Activated CD4-positive, CD25-positive, alpha-beta regulatory T cell treated with anti-CD3 and anti-CD28 coated beads, Interleukin-2, amount 50 U/mL, for 24 hours (primary cell): Measurements from ENCODE around the gene MICALL2.

ENCODE experiments used
- ATAC-seq, 2 donors: fragments of 150-1000 bp; cut with Tn5 transposase; one replicate each; pipeline ENCODE4 v1.10.0; 2021; ENCODE audit warnings: mild to moderate bottlenecking in 1 of 2, moderate library complexity in 1 of 2

Gene MICALL2

DNA sequence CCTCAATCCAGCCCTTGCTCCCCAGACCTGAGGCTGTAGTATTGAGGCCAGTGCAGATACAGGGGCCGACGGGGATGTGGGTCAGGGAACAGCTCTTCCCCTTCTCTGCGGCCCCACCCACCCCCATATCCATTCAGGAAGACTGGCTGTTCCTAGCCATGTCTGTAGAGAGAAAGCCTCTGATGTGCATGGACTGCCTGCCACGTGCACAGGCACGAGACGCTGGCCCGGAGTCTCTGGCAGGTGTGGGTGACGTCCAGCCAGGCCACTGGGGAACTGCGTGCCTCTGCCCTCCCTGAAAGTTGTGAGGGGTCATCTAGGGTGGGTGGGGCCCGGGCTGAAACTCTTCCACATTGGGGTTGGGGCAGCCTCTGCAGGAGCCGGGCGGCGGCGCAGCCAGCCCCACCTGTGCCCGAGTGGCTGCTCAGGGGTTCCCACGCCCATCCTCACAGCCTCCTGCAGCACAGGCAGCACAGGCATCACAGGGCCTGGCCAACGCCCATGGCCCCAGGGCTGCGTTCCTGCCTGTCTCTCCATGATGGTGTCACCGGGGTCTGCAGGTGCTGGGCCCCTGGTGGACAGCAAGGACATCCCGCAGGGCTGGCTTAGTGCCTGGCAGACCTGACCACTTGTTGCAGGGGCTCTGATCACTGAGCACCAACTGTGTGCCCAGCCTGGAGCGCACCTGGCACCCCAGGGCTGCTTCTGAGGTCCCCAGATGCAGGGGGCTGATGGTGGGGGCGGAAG, 27.5 kb downstream of the MICALL2 start:
- no peak for ATAC-seq

DNA sequence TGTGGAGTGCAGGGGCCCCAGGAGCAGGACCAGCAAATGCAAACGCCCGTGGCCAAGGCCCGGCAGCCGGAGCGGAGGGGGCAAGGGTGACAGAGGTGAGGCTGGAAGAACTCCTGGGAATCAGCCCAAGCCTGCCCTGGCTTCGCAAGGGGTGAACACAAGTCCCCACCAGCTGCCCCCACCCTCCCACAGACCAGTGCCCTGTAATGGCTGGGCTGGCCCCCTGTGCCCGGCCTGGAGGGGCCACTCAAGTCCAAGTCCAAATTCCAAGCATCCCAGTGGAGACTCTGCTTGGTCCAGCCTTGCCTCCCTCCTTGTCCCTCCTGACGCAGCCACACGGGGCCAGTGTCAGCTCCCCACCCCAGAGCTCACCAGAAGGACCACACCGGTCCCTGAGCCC, 28.0 kb downstream of the MICALL2 start:
- ATAC-seq = no peak

DNA sequence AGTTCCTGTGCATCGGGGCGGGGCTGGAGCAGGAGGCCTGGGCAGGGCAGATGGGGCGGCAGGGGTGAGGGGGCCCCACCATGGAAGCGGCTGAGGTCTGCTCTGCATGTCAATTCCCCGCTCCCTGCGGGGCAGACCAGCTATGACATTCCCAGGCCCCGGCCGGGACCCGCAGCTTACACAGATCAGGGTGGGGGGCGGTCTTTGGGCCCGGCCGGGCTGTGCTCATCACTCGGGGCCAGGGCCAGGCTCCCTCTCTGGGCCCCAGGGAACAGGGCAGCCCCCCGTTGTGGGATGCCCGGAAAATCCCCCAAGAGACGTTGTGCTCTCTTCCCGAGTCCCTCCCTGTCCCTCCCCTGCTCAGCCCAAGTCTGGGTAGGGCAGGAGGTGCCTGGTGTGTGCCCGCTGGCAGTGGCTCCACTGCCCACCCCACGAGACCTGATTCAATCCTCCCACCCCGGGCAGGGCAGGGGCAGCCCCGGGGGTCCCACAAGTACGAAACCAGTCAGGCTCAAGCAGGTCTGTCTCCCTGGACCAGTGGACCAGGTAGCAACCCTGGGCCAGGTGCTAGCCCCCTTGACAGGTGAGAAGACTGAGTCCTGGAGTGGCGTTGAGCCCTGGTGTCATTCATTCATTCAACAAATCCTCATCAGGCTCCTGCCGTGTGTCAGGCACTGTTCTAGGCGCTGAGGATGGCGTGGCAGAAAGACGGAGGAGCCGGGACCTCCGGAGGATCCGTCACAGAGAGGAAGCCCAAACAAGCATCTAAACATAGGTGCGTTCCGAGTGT, 29.0 kb downstream of the MICALL2 start:
- no peak for ATAC-seq

DNA sequence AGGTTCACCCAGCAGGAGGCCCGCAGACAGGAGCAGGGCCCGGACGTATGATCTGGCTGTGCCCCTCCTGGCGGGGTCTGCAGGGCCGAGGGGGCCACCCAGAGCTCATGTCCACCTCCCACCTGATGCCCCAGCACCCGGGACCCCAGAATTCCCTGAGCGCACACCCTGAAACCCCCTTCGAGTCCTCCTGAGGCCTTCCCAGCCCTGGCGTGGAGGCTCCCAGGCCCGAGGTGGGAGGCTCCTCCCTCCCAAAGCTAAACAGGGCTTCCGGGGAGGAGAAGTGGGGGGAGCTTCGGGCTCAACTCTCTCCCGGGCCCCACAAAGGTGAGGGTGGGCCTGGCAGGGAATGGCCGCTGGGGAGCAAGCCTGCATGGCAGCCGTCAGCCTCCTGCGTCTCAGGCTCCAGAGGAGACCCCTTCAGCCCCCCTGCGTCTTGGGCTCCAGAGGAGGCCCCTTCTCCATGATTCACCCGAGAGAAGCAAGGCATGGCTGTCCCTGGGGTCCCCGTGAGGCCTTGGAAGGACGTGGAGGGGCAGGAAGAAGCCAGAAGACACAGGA, 30.2 kb downstream of the MICALL2 start:
- no peak for ATAC-seq

DNA sequence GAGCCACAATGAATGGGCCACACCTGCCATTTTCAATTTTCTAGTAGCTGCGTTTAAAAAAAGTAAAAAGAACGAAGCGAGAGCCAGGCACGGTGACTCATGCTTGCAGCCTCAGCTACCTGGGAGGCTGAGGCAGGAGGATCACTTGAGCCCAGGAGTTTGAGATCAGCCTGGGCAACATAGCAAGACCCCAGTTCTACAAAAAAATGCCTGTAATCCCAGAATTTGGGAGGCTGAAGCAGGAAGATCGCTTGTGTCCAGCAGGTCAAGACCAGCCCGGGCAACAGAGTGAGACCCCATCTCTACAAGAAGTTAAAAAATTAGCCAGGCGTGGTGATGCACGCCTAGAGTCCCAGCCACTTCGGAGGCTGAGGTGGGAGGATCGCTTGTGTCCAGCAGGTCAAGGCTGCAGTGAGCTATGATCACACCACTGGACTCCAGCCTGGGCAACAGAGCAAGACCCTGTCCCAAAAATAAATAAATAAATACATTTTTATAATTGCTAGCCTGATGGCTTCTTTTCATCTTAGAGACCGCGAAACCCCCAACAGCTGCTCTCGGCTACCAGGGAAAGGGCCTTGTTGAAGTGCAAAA, 32.1 kb downstream of the MICALL2 start:
- no peak for ATAC-seq

DNA sequence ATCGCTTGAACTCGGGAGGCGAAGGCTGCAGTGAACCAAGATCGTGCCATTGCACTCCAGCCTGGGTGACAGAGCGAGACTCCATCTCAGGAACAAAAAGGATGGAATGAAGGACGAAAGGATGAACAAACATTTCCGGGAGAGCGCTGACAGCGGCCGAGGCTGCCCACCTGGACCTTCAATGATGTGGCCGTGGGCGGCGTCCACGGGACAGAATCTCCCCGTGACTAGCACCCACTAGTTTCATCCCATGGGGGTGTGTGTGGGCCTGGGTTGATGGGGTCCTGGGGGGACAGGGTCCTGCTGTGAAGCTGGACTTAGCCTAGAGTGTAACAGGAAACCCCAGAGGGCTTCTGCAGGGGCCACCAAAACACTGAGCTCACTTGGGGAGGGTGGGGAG, 32.8 kb downstream of the MICALL2 start:
- ATAC-seq = no peak

DNA sequence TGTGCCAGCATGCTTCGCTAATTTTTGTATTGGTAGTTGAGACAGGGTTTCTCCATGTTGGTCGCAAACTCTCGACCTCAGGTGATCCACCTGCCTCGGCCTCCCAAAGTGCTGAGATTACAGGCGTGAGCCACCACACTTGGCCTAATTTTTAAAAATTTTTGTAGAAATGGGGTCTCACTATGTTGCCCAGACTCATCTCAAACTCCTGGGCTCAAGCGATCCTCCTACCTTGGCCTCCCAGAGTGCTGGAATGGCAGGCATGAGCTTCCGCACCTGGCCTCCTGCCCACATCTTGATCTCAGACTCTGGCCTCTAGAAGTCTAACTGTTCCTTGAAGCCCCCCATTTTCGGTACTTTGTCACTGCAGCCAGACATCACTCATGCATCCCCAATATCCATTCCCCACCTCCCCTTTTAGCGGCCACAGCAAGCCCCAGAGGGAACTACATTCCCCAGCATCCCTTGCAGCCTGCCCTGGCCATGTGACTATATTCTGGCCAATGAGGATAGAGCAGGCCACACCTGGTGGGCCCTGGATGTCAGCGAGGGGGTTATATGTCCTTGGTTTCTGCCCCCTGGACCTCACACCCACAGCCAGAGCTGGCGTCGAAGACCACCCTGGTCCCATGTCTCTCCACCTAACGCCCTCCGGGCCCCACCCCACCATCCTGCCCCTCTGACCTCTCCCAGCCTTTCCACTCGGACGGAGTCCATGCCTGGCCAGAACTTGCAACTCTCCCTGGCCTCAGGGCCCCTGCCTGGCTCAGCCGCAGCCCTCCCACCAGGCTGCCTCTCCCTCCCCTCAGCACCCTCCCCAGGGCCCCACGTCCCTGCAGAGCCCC, 33.8 kb downstream of the MICALL2 start:
- no peak for ATAC-seq

DNA sequence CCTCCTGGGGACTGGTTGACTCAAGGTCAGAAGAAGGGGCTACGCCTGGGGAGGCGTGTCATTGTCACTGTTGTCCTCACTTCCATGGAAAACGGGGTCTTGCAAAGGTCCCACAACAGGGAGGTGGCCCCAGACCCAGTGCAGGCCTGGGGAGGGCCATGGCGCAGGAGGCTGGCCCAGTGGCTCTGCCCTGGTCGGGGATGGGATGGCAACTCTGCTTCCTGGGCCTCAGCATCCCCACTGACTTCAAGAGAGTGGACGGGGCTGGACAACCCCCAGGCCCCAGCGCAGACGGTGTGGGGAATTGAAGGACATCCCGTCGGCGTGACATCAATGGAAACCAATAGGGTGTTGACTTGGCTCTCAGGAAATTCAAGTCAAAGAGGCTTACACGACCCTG, 35.2 kb downstream of the MICALL2 start:
- ATAC-seq = no peak

DNA sequence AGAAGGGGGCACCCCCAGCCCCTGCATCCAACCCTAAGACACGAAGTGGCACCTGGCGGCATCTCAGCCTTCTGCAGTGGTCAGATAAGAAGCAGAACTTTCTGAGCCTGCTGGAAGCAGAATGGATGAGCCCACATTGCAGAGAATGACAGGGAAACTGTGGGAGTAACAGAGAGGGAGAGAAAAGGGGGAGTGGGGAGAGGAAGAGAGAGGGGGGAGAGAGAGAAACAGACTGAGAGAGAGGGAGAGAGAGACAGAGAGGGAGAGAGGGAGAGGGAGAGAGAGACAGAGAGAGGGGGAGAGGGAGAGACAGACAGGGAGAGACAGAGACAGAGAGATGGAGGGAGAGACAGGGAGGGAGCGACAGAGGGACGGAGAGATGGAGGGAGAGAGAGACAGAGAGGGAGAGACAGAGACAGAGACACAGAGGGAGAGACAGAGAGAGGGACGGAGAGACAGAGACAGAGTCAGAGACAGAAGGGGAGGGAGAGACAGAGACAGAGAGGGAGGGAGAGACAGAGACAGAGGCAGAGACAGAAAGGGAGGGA, 35.9 kb downstream of the MICALL2 start:
- no peak for ATAC-seq

DNA sequence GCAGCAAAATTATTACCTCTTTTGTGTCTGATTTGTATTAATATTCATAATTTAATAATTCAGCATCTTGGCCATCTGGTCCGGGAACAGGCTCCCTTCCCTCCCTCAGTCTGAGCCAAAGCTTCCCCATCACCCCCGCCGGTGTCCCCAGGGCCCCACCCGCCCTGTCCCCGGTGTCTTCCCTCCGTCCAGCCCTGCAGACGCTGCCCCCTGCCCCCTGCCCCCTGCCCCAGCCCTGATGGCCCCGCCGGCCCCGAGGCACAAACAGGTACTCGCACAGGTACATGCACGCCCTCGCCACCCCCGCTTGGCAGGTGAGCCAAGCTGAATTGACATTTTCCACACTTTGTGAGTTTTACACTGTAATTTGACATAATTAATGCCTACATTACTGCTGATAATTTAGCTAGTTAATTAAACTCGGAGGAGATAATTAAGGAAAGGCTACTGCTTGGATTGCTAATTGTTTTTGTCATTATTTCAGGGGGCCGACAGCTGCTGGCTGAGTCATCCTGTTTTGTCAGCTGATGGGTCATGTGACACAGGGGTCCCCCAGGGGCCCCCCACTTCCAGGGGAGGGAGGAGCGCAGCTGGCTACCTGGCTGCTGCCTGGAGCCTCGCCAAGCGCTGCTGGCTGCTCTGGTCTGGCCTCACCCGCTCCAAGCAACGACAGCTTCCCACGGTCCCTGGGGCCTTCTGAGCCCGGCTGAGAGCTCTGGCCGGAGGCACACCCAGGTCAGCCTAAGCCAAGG, 36.6 kb downstream of the MICALL2 start:
- no peak for ATAC-seq

DNA sequence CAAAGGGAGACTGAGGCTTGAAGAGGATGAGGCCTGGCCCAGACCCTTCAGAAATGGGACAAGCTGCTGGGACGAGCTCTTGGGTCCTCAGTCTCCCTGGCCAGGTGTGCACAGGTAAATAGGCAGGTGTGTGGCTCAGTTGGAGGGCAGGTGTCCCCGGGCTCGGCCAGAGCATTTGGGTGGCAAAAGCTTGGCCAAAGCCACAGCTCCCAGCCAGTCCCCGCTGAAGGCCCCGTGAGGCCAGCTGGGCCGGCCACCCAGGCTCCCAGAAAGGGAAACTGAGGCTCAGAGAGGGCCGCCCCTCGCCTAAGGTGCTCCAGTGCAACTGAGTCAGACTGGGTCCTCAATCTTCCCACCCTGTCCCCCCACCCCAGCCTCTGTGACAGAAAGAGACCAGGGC, 37.3 kb downstream of the MICALL2 start:
- no peak for ATAC-seq

DNA sequence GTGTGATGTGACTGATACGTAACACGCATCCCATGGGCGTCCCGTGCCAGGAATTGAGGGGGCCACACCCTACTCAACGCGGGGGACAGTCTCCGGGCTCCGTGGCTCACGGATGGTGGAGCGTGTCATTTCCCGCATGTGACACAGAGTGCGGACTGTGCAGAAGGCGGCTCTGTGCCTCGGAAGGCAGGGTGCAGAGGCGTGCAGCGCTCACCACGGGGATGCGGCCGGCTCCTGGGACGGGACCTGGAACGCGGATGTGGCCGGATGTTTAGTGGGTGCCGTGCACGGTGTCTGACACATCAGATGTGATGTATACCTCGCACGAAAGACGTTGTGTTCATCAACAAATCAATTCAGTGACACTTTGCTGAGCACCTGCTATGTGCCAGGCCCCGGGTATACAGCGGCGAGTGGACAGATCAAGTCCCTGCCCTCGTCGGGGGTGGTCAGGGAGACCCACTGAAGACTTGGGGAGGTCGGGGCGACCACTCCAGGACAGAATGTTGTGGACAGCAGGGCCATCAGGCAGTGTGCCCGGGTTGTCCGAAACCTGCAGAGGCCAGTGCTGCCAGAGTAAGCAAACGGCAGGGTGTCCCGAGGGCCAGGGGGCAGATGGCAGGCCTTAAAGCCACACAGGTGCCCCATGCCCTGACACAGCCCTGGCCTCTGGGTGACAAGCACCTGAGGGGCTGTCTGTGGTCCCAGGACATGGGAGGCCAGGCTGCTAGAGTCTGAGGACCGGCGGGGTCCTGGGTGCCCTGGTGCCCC, 38.1 kb downstream of the MICALL2 start:
- ATAC-seq = no peak

DNA sequence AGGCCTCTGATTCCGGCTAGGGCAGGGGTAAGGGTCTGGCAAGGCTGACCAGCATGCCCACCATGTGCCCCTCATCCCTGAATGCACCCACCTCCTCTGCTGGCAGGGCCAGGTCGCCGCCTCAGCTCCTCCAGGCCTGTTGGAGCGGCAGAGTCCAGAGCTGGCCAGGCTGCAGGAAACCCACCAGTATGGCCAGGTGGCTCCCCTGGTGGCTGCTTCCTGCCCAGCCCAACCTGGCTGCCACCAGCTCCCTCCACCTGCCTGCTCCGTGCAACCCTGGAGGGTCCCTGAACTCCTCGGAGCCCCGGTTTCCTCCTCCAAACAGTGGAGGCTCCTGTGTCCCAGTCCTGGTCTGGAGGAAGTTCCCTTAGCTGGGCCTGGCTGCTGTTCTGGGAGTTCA, 39.6 kb downstream of the MICALL2 start:
- ATAC-seq = no peak

DNA sequence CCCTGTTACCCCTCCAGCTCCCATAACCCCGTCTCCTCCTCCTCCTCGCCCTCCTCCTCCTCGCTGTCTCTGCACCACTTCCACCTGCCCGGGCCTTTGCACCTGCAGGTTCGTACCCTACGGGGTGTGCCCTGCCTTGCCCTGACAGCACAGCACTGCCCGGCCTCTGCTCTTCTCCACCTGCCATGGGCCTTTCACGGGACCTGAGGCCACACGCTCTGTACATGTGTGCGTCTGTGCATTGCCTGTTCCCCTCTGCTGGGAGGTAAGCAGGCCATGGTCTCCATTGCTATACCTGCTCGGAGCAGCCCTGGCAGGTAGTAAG, 40.0 kb downstream of the MICALL2 start:
- no peak for ATAC-seq

DNA sequence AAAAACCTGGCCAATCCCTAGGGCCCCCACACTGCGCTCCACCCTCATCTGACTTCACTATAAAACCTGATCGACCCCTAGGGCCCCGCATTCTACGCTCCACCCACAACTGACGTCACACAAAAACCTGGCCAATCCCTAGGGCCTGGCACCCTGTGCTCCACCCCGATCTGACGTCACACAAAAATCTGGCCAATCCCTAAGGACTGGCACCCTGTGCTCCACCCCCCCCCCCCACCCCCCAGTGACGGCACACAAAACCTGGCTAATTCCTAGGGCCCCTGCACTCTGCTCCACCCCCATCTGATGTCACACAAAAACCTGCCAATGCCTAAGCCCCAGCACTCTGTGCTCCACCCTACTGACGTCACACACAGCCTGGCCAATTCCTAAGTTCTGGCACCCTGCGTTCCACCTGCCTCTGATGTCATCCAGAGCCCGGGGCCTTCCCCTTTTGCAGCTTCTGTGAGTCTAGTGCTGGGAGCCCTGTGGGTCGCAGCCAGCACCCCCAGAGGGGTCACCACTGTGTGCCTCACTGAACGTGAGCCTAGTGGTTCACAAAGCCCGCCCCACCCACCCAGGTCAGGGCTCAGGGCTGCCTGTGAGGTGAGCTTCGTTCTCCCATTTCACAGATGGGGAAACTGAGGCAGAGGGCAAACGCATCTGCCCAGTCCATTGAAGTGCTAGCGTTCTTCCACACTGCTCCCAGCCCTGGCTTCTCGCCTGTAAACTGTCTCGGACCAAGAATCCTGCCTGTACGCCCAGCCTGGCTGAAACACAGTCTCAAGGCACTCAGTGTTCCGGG, 40.6 kb downstream of the MICALL2 start:
- no peak for ATAC-seq

DNA sequence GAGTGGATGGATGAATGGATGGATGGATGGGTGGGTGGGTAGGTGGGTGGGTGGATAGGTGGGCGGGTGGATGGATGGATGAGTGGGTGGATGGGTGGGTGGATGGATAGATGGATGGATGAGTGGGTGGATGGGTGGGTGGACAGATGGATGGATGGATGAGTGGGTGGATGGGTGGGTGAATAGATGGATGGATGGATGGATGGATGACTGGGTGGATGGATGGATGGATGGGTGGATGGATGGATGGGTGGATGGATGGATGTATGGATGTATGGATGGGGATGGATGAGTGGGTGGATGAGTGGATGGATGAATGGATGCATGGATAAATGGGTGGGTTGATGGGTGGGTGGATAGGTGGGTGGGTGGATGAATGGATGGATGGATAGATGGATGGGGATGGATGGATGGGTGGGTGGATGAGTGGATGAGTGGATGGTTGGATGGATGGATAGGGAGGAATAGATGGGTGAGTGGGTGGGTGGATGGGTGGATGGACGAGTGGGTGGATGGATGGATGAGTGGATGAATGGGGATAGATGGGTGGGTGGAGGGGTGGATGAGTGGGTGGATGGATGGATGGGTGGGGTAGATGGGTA, 43.8 kb downstream of the MICALL2 start:
- ATAC-seq = no peak

DNA sequence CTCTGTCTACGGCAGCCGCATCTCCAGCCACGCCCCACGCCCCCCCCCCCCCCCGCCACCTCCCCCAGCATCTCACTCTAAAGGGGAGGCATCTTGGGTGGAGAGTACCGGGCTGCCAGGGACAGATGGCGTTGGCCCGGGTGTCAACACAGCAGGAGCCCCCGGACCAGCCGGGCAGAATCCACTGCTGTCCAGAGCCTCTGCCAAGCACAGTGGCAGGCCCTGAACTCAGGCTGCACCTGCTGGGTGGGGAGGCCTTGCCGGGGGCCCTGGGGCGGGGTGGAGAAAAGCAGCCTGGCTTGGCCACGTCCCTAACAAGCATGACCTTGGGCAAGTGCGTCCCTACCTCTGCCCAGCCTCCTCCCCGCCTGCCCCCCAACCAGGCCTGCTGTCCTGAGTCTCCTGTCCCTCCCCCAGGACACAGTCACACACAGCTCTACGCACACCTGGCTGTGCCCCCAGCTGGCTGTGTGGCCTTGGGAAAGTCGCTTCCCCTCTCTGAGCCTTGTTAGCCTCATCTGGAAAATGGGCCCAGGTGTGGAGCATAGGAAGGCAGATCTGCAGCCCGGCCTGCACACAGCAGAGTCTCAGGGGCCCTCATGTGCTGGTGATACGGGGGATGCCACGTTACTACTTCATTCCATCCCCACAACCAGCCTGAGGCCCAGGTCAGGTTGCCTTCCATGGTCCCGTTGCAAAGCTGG, 45.2 kb downstream of the MICALL2 start:
- ATAC-seq = no peak

DNA sequence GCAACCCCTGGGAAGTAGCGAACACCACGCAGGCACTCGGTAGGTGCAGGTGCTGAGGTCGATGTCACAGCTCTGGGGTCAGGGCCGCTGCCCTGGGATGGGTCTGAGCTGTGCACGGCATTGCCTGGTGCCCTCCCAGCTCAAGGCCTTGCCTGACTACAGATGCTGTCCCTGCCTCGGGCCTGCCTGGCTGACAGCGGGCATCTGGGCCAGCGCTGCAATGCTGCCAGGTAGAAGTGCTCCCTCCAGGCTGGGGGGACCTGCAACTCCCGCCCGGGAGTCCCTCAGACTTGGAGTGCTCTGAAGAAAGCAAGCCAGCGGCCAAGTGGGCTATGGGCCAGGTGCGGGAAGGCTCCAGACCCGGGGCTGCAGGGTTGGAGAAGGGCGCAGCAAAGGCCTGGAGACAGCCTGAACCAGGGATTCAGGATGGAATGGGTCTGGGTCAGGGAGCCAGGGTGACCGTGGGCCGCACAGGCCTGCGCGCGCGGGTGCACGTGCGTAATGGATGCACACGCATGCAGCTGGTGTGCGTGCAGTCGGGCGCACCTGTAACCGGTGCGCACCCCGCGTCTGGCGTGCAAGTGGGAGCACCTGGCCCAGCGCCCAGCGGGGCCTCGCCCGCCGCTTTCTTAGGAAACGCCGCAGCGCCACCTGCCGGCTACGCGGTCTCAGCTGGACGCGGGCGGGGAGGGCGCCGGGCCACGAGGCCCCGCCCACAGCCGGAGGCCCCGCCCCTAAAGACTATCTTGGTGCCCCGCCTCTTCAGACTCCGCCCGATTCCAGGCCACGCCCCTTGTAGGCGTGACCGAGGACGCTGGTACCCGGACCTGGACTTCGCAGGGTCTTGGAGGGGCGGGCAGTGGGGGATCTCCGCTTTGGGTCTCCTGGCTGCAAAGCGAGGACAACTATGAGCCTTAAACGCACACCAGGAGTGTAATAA, 46.7 kb downstream of the MICALL2 start:
- peak; percentile 58 to 72 for ATAC-seq
